ENCODE results near the gene HGFAC.

The HGFAC gene

DNA sequence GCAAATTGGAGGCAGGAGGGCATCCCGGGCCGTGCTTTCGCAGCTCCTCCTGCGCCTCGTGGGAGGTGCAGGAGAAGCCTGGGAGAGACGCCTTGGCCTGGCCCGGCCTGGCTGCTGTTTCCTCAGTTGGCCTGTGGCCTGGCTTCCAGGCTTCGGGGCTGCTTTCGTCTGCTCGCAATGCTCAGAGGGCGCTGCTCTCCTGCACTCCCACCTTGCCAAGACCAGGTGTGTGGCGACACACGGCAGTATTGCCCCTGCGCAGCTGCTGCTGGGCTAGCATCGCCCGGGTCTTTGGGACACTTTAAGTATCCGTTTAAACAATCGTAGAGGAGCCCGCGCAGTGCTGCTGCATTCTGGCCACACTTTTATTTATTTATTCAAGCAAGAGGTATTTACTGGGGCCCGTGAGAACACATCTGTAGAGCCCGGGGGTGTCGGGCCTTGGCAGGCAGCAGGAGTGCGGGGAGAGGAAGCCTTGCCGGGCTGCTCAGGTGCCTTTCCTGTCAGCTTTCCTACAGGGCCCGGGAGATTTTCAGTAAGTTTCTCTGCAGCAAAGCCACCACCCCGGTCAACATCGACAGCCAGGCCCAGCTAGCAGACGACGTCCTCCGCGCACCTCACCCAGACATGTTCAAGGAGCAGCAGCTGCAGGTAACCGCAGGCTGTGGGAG is 26.2 kb upstream of the HGFAC start:
- Mint-ChIP-seq H3K9me3 (no peaks in the 10 kb centered on the region), H3K36me3 (ENCODE audit: low read depth) (peaks cover 59% of the 10 kb centered on the region), H3K27me3 (peaks cover 2% of the 10 kb centered on the region), H3K4me3 (no peak overlapping the region), H3K27ac (no peak overlapping the region), H3K4me1 (ENCODE audit: low read depth) (peaks cover 30% of the 10 kb centered on the region)
- intact Hi-C loops (cut with micrococcal nuclease) = loop anchor here (2.0 kb wide), 1 partner anchor 27 kb away; no protein-coding TSS in a partner anchor

DNA sequence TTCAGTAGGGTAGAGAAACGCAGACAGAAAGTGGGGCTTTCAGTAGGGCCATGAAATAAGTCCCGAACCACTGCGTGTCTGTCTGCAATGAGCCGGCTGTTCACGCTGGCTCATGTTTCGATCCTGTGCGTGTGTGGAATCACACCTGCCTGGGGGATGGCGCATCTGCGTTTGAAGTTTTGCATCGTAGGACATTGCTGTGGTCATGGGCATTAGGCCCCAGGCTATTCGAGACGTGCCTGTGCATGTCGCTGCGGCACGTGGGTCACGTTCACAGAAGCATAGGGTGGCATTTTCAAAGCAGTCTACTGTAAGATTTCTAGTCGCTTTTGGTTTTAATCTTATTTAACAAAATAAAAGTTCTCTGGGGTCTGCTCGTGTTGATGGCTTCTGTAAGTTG is 25.5 kb upstream of the HGFAC start:
- Mint-ChIP-seq H3K27me3 (no peaks in the 10 kb centered on the region), H3K36me3 (ENCODE audit: low read depth) (peaks cover 66% of the 10 kb centered on the region), H3K27ac (no peak overlapping the region), H3K9me3 (no peaks in the 10 kb centered on the region), H3K4me1 (ENCODE audit: low read depth) (peaks cover 23% of the 10 kb centered on the region), H3K4me3 (no peak overlapping the region)
- intact Hi-C loops (cut with micrococcal nuclease) = no loop called here

GRCh38 chr4:3416821-3417221 is 24.9 kb upstream of the HGFAC start:
- Mint-ChIP-seq H3K4me1 (ENCODE audit: low read depth) (peaks cover 21% of the 10 kb centered on the region), H3K4me3 (no peak overlapping the region), H3K9me3 (no peaks in the 10 kb centered on the region), H3K36me3 (ENCODE audit: low read depth) (peaks cover 71% of the 10 kb centered on the region), H3K27ac (no peak overlapping the region), H3K27me3 (no peaks in the 10 kb centered on the region)
- intact Hi-C loops (cut with micrococcal nuclease) = no loop called here

GRCh38 chr4:3417448-3417847 is 24.3 kb upstream of the HGFAC start:
- peaks cover 77% of the 10 kb centered on the region for H3K36me3 Mint-ChIP-seq (ENCODE audit: low read depth)
- H3K4me1 Mint-ChIP-seq (ENCODE audit: low read depth) = peaks cover 21% of the 10 kb centered on the region
- no peak overlapping the region for H3K4me3 Mint-ChIP-seq
- no peaks in the 10 kb centered on the region for H3K27me3 Mint-ChIP-seq
- H3K9me3 Mint-ChIP-seq = no peaks in the 10 kb centered on the region
- intact Hi-C loops (cut with micrococcal nuclease) = no loop called here
- no peak overlapping the region for H3K27ac Mint-ChIP-seq

- Mint-ChIP-seq H3K9me3 (no peaks in the 10 kb centered on the region), H3K4me1 (ENCODE audit: low read depth) (peaks cover 20% of the 10 kb centered on the region), H3K4me3 (no peak overlapping the region), H3K27ac (no peak overlapping the region), H3K36me3 (ENCODE audit: low read depth) (peaks cover 85% of the 10 kb centered on the region), H3K27me3 (no peaks in the 10 kb centered on the region)
- intact Hi-C loops (cut with micrococcal nuclease) = no loop called here
Observed at GRCh38 chr4:3418029-3418762, 23.6 kb upstream of the HGFAC start.

DNA sequence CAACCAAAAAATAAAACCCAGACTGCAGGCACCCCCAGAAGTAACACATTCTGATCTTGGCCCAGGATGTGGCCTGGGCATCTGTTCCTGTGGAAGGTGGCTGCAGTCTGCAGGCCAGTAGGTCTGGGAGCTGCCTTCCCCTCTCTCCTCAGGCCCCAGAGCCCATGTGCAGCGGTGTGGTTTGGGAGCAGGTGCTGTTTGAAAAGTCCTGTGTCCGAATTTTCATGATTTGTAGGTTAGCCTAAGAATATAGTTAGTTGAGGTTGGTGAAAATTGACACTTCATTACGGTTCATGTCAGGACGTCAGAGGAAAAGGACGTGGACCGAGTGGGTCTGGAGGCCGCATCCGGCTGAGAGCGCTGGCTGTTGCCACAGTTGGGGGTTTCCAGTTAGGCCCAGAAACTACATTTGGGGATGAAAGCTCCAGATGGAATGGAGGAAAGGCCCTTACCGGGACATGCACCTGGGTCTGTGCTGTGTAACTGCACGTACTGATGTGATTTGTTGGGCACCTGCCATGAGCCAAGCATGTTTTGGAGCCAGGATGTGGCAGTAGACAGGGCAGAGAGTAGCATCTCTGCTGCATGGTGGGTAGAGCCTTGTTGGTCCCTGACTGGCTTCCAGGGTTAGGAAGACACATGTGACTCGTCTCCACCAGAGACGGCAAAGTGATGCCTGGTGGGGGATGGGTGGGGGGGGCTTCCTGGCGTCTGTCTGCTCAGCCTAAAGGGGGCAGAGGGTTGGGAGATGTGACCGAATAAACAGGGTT is 21.7 kb upstream of the HGFAC start:
- Mint-ChIP-seq H3K36me3 (ENCODE audit: low read depth) (peaks cover 96% of the 10 kb centered on the region), H3K4me3 (no peak overlapping the region), H3K9me3 (no peaks in the 10 kb centered on the region), H3K27ac (no peak overlapping the region), H3K27me3 (no peaks in the 10 kb centered on the region), H3K4me1 (ENCODE audit: low read depth) (peaks cover 2% of the 10 kb centered on the region)
- intact Hi-C loops (cut with micrococcal nuclease) = no loop called here

GRCh38 chr4:3420606-3420955 is 21.2 kb upstream of the HGFAC start:
- intact Hi-C loops (cut with micrococcal nuclease) = no loop called here
- H3K36me3 Mint-ChIP-seq (ENCODE audit: low read depth) = peaks cover 96% of the 10 kb centered on the region
- no peak overlapping the region for H3K4me3 Mint-ChIP-seq
- H3K9me3 Mint-ChIP-seq = no peaks in the 10 kb centered on the region
- H3K27ac Mint-ChIP-seq = no peak overlapping the region
- no peaks in the 10 kb centered on the region for H3K4me1 Mint-ChIP-seq (ENCODE audit: low read depth)
- no peaks in the 10 kb centered on the region for H3K27me3 Mint-ChIP-seq

- Mint-ChIP-seq H3K36me3 (ENCODE audit: low read depth) (peaks cover 92% of the 10 kb centered on the region), H3K27me3 (no peaks in the 10 kb centered on the region), H3K4me3 (no peak overlapping the region), H3K4me1 (ENCODE audit: low read depth) (no peaks in the 10 kb centered on the region), H3K9me3 (no peaks in the 10 kb centered on the region), H3K27ac (no peak overlapping the region)
- intact Hi-C loops (cut with micrococcal nuclease) = no loop called here
Observed at GRCh38 chr4:3420956-3421355, 20.8 kb upstream of the HGFAC start.

DNA sequence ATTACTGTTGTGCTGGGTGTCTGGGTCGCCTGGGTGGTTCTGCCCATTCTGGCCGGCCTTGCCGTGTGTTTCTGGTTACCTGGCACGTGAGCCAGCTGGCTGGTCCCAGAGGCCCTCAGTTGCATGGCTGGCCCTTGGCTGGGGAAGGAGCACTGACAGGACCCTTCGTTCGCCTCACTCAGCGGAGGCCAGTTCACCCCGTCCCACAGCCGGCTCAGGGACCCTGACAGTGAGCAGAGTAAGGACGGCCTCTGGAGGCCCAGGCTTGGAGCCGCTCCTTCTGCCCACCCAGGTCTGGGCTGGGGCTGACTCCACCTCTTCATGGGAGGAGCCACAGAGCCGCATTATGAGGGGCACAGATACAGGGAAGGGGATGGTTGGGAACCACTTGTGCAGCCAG is 20.3 kb upstream of the HGFAC start:
- Mint-ChIP-seq H3K4me1 (ENCODE audit: low read depth) (no peaks in the 10 kb centered on the region), H3K36me3 (ENCODE audit: low read depth) (peaks cover 90% of the 10 kb centered on the region), H3K9me3 (no peaks in the 10 kb centered on the region), H3K27ac (no peak overlapping the region), H3K27me3 (no peaks in the 10 kb centered on the region), H3K4me3 (no peak overlapping the region)
- intact Hi-C loops (cut with micrococcal nuclease) = no loop called here

GRCh38 chr4:3422241-3422801 is 19.4 kb upstream of the HGFAC start:
- H3K4me3 Mint-ChIP-seq = no peak overlapping the region
- intact Hi-C loops (cut with micrococcal nuclease) = no loop called here
- H3K36me3 Mint-ChIP-seq (ENCODE audit: low read depth) = peaks cover 85% of the 10 kb centered on the region
- H3K9me3 Mint-ChIP-seq = no peaks in the 10 kb centered on the region
- no peaks in the 10 kb centered on the region for H3K27me3 Mint-ChIP-seq
- no peaks in the 10 kb centered on the region for H3K4me1 Mint-ChIP-seq (ENCODE audit: low read depth)
- no peak overlapping the region for H3K27ac Mint-ChIP-seq

- peaks cover 85% of the 10 kb centered on the region for H3K36me3 Mint-ChIP-seq (ENCODE audit: low read depth)
- no peaks in the 10 kb centered on the region for H3K9me3 Mint-ChIP-seq
- no peaks in the 10 kb centered on the region for H3K4me1 Mint-ChIP-seq (ENCODE audit: low read depth)
- H3K27ac Mint-ChIP-seq = no peak overlapping the region
- H3K27me3 Mint-ChIP-seq = no peaks in the 10 kb centered on the region
- no peak overlapping the region for H3K4me3 Mint-ChIP-seq
- intact Hi-C loops (cut with micrococcal nuclease) = no loop called here
Observed at GRCh38 chr4:3422808-3423297, 18.9 kb upstream of the HGFAC start.

GRCh38 chr4:3423406-3423805 is 18.4 kb upstream of the HGFAC start:
- intact Hi-C loops (cut with micrococcal nuclease) = no loop called here
- Mint-ChIP-seq H3K9me3 (no peaks in the 10 kb centered on the region), H3K4me3 (no peak overlapping the region), H3K27ac (no peak overlapping the region), H3K27me3 (no peaks in the 10 kb centered on the region), H3K36me3 (ENCODE audit: low read depth) (peaks cover 85% of the 10 kb centered on the region), H3K4me1 (ENCODE audit: low read depth) (no peaks in the 10 kb centered on the region)

- intact Hi-C loops (cut with micrococcal nuclease) = no loop called here
- H3K4me3 Mint-ChIP-seq = no peak overlapping the region
Observed at GRCh38 chr4:3423952-3424351, 17.8 kb upstream of the HGFAC start.

DNA sequence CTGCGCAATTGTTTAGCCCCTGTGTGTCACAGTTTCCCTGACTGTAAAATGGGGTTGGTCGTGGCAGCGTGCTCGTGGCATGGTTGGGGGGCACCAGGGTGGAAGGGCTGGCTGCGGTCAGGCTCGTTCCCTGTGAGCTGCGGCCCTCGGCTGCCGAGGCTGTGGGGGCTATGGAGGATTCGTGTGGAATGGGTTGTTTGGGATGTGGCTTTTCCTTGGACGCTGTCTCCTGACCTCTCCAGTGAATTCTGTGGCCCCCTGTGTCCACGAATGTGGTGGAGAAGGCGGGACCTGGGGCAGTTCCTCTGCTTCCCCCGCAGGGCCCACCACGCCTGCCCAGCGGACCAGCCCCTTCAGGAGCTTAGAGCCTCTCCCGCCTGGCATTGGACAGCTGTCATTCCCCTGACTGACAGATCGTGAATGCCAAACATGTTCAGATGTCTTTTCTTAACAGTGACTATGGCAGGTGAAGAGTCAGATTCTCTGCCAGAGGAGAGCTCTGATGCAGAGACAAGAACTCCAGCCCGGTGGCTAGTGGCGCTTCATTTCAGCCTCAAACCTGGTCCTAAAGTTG is 17.2 kb upstream of the HGFAC start:
- no peak overlapping the region for H3K4me3 Mint-ChIP-seq
- no peak overlapping the region for H3K27ac Mint-ChIP-seq
- no peaks in the 10 kb centered on the region for H3K27me3 Mint-ChIP-seq
- H3K9me3 Mint-ChIP-seq = no peaks in the 10 kb centered on the region
- H3K36me3 Mint-ChIP-seq (ENCODE audit: low read depth) = peaks cover 88% of the 10 kb centered on the region
- H3K4me1 Mint-ChIP-seq (ENCODE audit: low read depth) = no peaks in the 10 kb centered on the region
- intact Hi-C loops (cut with micrococcal nuclease) = no loop called here

More at GRCh38 chr4:3423952-3424351, 17.8 kb upstream of the HGFAC start:
- H3K9me3 Mint-ChIP-seq = no peaks in the 10 kb centered on the region
- peaks cover 88% of the 10 kb centered on the region for H3K36me3 Mint-ChIP-seq (ENCODE audit: low read depth)
- no peaks in the 10 kb centered on the region for H3K27me3 Mint-ChIP-seq
- no peak overlapping the region for H3K27ac Mint-ChIP-seq
- H3K4me1 Mint-ChIP-seq (ENCODE audit: low read depth) = no peaks in the 10 kb centered on the region

All from dendritic cell treated with granulocyte-macrophage colony-stimulating factor and Interleukin-4, amounts not matched to agents 40 ng/mL and 50 ng/mL, for 4 days (primary cell).